OCI-LY1 (cell line): Measurements from ENCODE around the gene FOXK1.

Source experiments
- EZH2 ChIP-seq: fragments of 200-600 bp; sonication (generic), shearing (Covaris generic); IDR thresholded peaks from 2 replicates; pipeline ENCODE4 v1.8.0; 2017; ENCODE audit warnings: borderline replicate concordance, mixed run types, mild to moderate bottlenecking, antibody characterized with exemption, low read length, moderate library complexity, mixed read lengths
- TF ChIP-seq, protein P1 (sequence below): fragments of 200-600 bp; sonication (generic), shearing (Covaris generic); IDR thresholded peaks from 2 replicates; pipeline ENCODE4 v1.5.1; 2017; ENCODE audit warnings: mild to moderate bottlenecking, antibody characterized with exemption, low read length, moderate library complexity, mixed read lengths

DNA sequence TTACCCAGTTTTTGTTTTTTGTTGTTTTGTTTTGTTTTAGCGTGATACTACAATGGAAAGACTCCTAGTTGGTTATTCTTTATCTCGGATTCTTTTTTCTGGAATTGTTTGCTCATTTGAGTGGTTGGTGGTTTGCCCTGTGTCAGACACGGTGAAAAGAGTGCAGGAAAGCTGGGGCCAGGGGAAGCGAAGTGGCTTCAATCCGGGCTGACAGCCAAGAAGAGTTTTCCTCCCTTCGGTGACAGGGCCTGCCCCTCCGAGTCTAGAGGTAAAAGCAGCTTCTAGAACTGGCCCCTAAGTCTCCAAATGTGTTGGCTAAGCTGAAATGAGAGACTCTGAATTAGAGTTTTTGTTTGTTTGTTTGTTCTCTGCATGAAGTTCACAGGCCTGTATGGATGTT, 87.7 kb downstream of the FOXK1 start:
- TF ChIP-seq, protein P1, sequence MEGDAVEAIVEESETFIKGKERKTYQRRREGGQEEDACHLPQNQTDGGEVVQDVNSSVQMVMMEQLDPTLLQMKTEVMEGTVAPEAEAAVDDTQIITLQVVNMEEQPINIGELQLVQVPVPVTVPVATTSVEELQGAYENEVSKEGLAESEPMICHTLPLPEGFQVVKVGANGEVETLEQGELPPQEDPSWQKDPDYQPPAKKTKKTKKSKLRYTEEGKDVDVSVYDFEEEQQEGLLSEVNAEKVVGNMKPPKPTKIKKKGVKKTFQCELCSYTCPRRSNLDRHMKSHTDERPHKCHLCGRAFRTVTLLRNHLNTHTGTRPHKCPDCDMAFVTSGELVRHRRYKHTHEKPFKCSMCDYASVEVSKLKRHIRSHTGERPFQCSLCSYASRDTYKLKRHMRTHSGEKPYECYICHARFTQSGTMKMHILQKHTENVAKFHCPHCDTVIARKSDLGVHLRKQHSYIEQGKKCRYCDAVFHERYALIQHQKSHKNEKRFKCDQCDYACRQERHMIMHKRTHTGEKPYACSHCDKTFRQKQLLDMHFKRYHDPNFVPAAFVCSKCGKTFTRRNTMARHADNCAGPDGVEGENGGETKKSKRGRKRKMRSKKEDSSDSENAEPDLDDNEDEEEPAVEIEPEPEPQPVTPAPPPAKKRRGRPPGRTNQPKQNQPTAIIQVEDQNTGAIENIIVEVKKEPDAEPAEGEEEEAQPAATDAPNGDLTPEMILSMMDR, result no peak
- no peak for TF ChIP-seq EZH2
